Astrocyte (in vitro differentiated cells and primary cell): ENCODE results near the gene NOL4L. TPM values are rescaled to one million over a fixed set of nuclear protein-coding genes. Genes with fewer than 3 reads are reported as not detected.

Experiments
- DNase-seq: peaks from one replicate; pipeline ENCODE4 v3.0.0-alpha.2; 2010; ENCODE audit warnings: low read depth
- FAIRE-seq: peaks from 2 replicates; lab custom pipeline; 2011; peaks lifted over from hg19 to GRCh38; lab: Jason Lieb, UNC
- H2AFZ ChIP-seq: 2 replicates; pipeline ENCODE4 v1.6.0; 2012; ENCODE audit warnings: low read depth, low read length, inconsistent platforms
- H3K27ac ChIP-seq: 2 replicates; pipeline ENCODE4 v1.5.1; 2011; ENCODE audit warnings: low read depth, low read length, inconsistent platforms
- H3K27me3 ChIP-seq: 2 replicates; pipeline ENCODE4 v1.6.0; 2011; ENCODE audit warnings: low read length, inconsistent platforms; ENCODE audit not compliant: insufficient read depth
- H3K36me3 ChIP-seq: 2 replicates; pipeline ENCODE4 v1.5.1; 2011; ENCODE audit warnings: low read length, inconsistent platforms; ENCODE audit not compliant: insufficient read depth
- H3K4me1 ChIP-seq: 2 replicates; pipeline ENCODE4 v1.5.1; 2011; ENCODE audit warnings: low read length, inconsistent platforms; ENCODE audit not compliant: insufficient read depth
- H3K4me2 ChIP-seq: 2 replicates; pipeline ENCODE4 v1.6.0; 2012; ENCODE audit warnings: low read length, inconsistent platforms
- H3K4me3 ChIP-seq: 2 replicates; pipeline ENCODE4 v1.5.1; 2011; ENCODE audit warnings: low read depth, mild to moderate bottlenecking, low read length, inconsistent platforms; ENCODE audit not compliant: insufficient read depth
- H3K79me2 ChIP-seq: 2 replicates; pipeline ENCODE4 v1.6.0; 2012; ENCODE audit warnings: mild to moderate bottlenecking, low read length, inconsistent platforms; ENCODE audit not compliant: insufficient read depth
- H3K9ac ChIP-seq: 2 replicates; pipeline ENCODE4 v1.6.0; 2012; ENCODE audit warnings: mild to moderate bottlenecking, low read length, inconsistent platforms
- H3K9me3 ChIP-seq: 2 replicates; pipeline ENCODE4 v1.5.1; 2012; ENCODE audit warnings: low read depth, mild to moderate bottlenecking, low read length, inconsistent platforms; ENCODE audit not compliant: insufficient read depth
- H4K20me1 ChIP-seq: 2 replicates; pipeline ENCODE4 v1.6.0; 2012; ENCODE audit warnings: low read length, inconsistent platforms; ENCODE audit not compliant: insufficient read depth
- H3K27ac Mint-ChIP-seq: one replicate; pipeline ENCODE4 v1.8.0; 2021; ENCODE audit warnings: mild to moderate bottlenecking, mixed read lengths; ENCODE audit not compliant: unreplicated experiment
- H3K27me3 Mint-ChIP-seq: one replicate; pipeline ENCODE4 v1.8.0; 2021; ENCODE audit warnings: low read depth, mixed read lengths; ENCODE audit not compliant: unreplicated experiment
- H3K36me3 Mint-ChIP-seq: one replicate; pipeline ENCODE4 v1.8.0; 2021; ENCODE audit warnings: low read depth, mixed read lengths; ENCODE audit not compliant: unreplicated experiment
- H3K4me1 Mint-ChIP-seq: one replicate; pipeline ENCODE4 v1.8.0; 2021; ENCODE audit warnings: low read depth, mixed read lengths; ENCODE audit not compliant: unreplicated experiment
- H3K4me3 Mint-ChIP-seq: one replicate; pipeline ENCODE4 v1.8.0; 2021; ENCODE audit warnings: mild to moderate bottlenecking, moderate library complexity, mixed read lengths; ENCODE audit not compliant: unreplicated experiment
- H3K9me3 Mint-ChIP-seq: one replicate; pipeline ENCODE4 v1.8.0; 2021; ENCODE audit warnings: mild to moderate bottlenecking, mixed read lengths; ENCODE audit not compliant: unreplicated experiment
- CTCF ChIP-seq: IDR thresholded peaks from 2 replicates; pipeline ENCODE4 v1.5.1; 2011; ENCODE audit warnings: low read depth, mild to moderate bottlenecking, inconsistent platforms, low read length, moderate library complexity; ENCODE audit not compliant: insufficient read depth
- EZH2 ChIP-seq: IDR thresholded peaks from 2 replicates; pipeline ENCODE4 v1.6.1; 2012; ENCODE audit warnings: mild to moderate bottlenecking, low read length, inconsistent platforms; ENCODE audit not compliant: insufficient read depth
- total RNA-seq: library from RNA; stranded (reverse); gene quantifications from 2 replicates; pipeline ENCODE4 v1.2.1, GENCODE V29; 2021

Gene NOL4L
- total RNA-seq, 1 donor from 2014 or later, result 35.5 TPM

- Mint-ChIP-seq H3K9me3 (no peaks in the 10 kb centered on the region), H3K27ac (peak overlapping the region; percentile 55), H3K4me1 (peaks cover 48% of the 10 kb centered on the region), H3K4me3 (peak overlapping the region; percentile 67), H3K27me3 (no peaks in the 10 kb centered on the region), H3K36me3 (peaks cover 2% of the 10 kb centered on the region)
- Histone ChIP-seq H3K27ac (no peak overlapping the region), H3K36me3 (peaks cover 4% of the 10 kb centered on the region), H3K4me2 (peak overlapping the region; percentile 84), H3K27me3 (no peaks in the 10 kb centered on the region), H3K4me1 (peaks cover 68% of the 10 kb centered on the region), H3K4me3 (no peak overlapping the region), H4K20me1 (peaks cover 61% of the 10 kb centered on the region), H2AFZ (no peak overlapping the region), H3K9ac (no peak overlapping the region), H3K79me2 (peaks cover 95% of the 10 kb centered on the region), H3K9me3 (no peaks in the 10 kb centered on the region)
- no peak for TF ChIP-seq CTCF
- no peak for TF ChIP-seq EZH2
- FAIRE-seq (no peak), DNase-seq (no peak)
Measured at GRCh38 chr20:32476684-32477593, 108.2 kb downstream of the NOL4L start.

GRCh38 chr20:32474967-32475811 lies 109.9 kb downstream of the NOL4L start:
- no peaks in the 10 kb centered on the region for H3K27me3 Mint-ChIP-seq
- peak overlapping the region; percentile 77 for H3K27ac ChIP-seq

More at GRCh38 chr20:32474967-32475811, 109.9 kb downstream of the NOL4L start:
- Mint-ChIP-seq H3K4me1 (peaks cover 43% of the 10 kb centered on the region), H3K27ac (peak overlapping the region; percentile 94), H3K4me3 (peak overlapping the region; percentile 67), H3K9me3 (no peaks in the 10 kb centered on the region), H3K36me3 (peaks cover 9% of the 10 kb centered on the region)
- DNase-seq (peak; percentile 91), FAIRE-seq (no peak)
- H4K20me1 ChIP-seq, result peaks cover 44% of the 10 kb centered on the region
- no peak for TF ChIP-seq CTCF
- TF ChIP-seq EZH2, result no peak
- H3K4me2 ChIP-seq, result peak overlapping the region; percentile 84
- H3K79me2 ChIP-seq, result peaks cover 95% of the 10 kb centered on the region
- H3K4me3 ChIP-seq, result peak overlapping the region; percentile 53
- H3K9me3 ChIP-seq, result no peaks in the 10 kb centered on the region
- no peaks in the 10 kb centered on the region for H3K27me3 ChIP-seq
- H2AFZ ChIP-seq, result peak overlapping the region; percentile 29
- H3K4me1 ChIP-seq, result peaks cover 68% of the 10 kb centered on the region
- peaks cover 4% of the 10 kb centered on the region for H3K36me3 ChIP-seq
- H3K9ac ChIP-seq, result peak overlapping the region; percentile 79
